ENCODE measurements around the gene GARNL3. TPM values are rescaled to one million over a fixed set of nuclear protein-coding genes. Genes with fewer than 3 reads are reported as not detected.

The GARNL3 gene
- total and polyA plus RNA-seq, 2 donors from 2014 or later: 2.6 to 10.2 TPM

- intact Hi-C loops (cut with DNase I): no loop called here
- no peak overlapping the region for H3K9ac ChIP-seq (ENCODE audit: low read length in 3 of 3)
- no peaks in the 10 kb centered on the region for H3K9me3 ChIP-seq (ENCODE audit: control insufficient read depth in 2 of 3, insufficient read depth in 1 of 3, low read length in 3 of 3)
- no peak for DNase-seq
- no peaks in the 10 kb centered on the region for H3K4me1 ChIP-seq (ENCODE audit: control insufficient read depth in 2 of 3, insufficient read depth in 2 of 3, low read depth in 1 of 3, low read length in 3 of 3)
- TF ChIP-seq CTCF (IDR thresholded peaks at IDR 0.05; ENCODE audit: borderline replicate concordance, extremely low read depth, insufficient read depth): no peak
- H3K27ac ChIP-seq (ENCODE audit: low read depth in 2 of 2, low read length in 2 of 2): no peak overlapping the region
- H3K36me3 ChIP-seq (ENCODE audit: control insufficient read depth in 2 of 3, insufficient read depth in 3 of 3, low read length in 3 of 3): no peaks in the 10 kb centered on the region
- FAIRE-seq: no peak
- H3K4me3 ChIP-seq (ENCODE audit: low read length in 3 of 3): no peak overlapping the region
- no peaks in the 10 kb centered on the region for H3K27me3 ChIP-seq (ENCODE audit: control insufficient read depth, insufficient read depth, low read length)
Observed at GRCh38 chr9:127281891-127282290, 17.3 kb downstream of the GARNL3 start.

- intact Hi-C loops (cut with DNase I): no loop called here
- no peak for DNase-seq
- TF ChIP-seq CTCF (IDR thresholded peaks at IDR 0.05; ENCODE audit: borderline replicate concordance, extremely low read depth, insufficient read depth): no peak
- Histone ChIP-seq H3K4me1 (ENCODE audit: control insufficient read depth in 2 of 3, insufficient read depth in 2 of 3, low read depth in 1 of 3, low read length in 3 of 3) (no peaks in the 10 kb centered on the region), H3K36me3 (ENCODE audit: control insufficient read depth in 2 of 3, insufficient read depth in 3 of 3, low read length in 3 of 3) (no peaks in the 10 kb centered on the region), H3K4me3 (ENCODE audit: low read length in 3 of 3) (no peak overlapping the region), H3K9me3 (ENCODE audit: control insufficient read depth in 2 of 3, insufficient read depth in 1 of 3, low read length in 3 of 3) (no peaks in the 10 kb centered on the region), H3K9ac (ENCODE audit: low read length in 3 of 3) (no peak overlapping the region), H3K27ac (ENCODE audit: low read depth in 2 of 2, low read length in 2 of 2) (no peak overlapping the region), H3K27me3 (ENCODE audit: control insufficient read depth, insufficient read depth, low read length) (no peaks in the 10 kb centered on the region)
- peak; percentile 33 for FAIRE-seq
Observed at GRCh38 chr9:127282611-127283010, 18.0 kb downstream of the GARNL3 start.

- Histone ChIP-seq H3K4me3 (ENCODE audit: low read length in 3 of 3) (no peak overlapping the region), H3K9ac (ENCODE audit: low read length in 3 of 3) (no peak overlapping the region), H3K36me3 (ENCODE audit: control insufficient read depth in 2 of 3, insufficient read depth in 3 of 3, low read length in 3 of 3) (no peaks in the 10 kb centered on the region), H3K27ac (ENCODE audit: low read depth in 2 of 2, low read length in 2 of 2) (no peak overlapping the region), H3K4me1 (ENCODE audit: control insufficient read depth in 2 of 3, insufficient read depth in 2 of 3, low read depth in 1 of 3, low read length in 3 of 3) (no peaks in the 10 kb centered on the region), H3K27me3 (ENCODE audit: control insufficient read depth, insufficient read depth, low read length) (no peaks in the 10 kb centered on the region), H3K9me3 (ENCODE audit: control insufficient read depth in 2 of 3, insufficient read depth in 1 of 3, low read length in 3 of 3) (no peaks in the 10 kb centered on the region)
- no peak for TF ChIP-seq CTCF (IDR thresholded peaks at IDR 0.05; ENCODE audit: borderline replicate concordance, extremely low read depth, insufficient read depth)
- intact Hi-C loops (cut with DNase I): no loop called here
- DNase-seq: no peak
- FAIRE-seq: no peak
Observed at GRCh38 chr9:127283135-127283534, 18.6 kb downstream of the GARNL3 start.

- no peaks in the 10 kb centered on the region for H3K4me1 ChIP-seq (ENCODE audit: control insufficient read depth in 2 of 3, insufficient read depth in 2 of 3, low read depth in 1 of 3, low read length in 3 of 3)
- H3K9me3 ChIP-seq (ENCODE audit: control insufficient read depth in 2 of 3, insufficient read depth in 1 of 3, low read length in 3 of 3): no peaks in the 10 kb centered on the region
- FAIRE-seq: peak; percentile 59
- no peaks in the 10 kb centered on the region for H3K36me3 ChIP-seq (ENCODE audit: control insufficient read depth in 2 of 3, insufficient read depth in 3 of 3, low read length in 3 of 3)
- peak; percentile 6 for TF ChIP-seq CTCF (IDR thresholded peaks at IDR 0.05; ENCODE audit: borderline replicate concordance, extremely low read depth, insufficient read depth)
- no peak overlapping the region for H3K4me3 ChIP-seq (ENCODE audit: low read length in 3 of 3)
- H3K9ac ChIP-seq (ENCODE audit: low read length in 3 of 3): no peak overlapping the region
- intact Hi-C loops (cut with DNase I): no loop called here
- DNase-seq: peak in 2 of 5 donors; percentile 5 to 18
- H3K27ac ChIP-seq (ENCODE audit: low read depth in 2 of 2, low read length in 2 of 2): no peak overlapping the region
- no peaks in the 10 kb centered on the region for H3K27me3 ChIP-seq (ENCODE audit: control insufficient read depth, insufficient read depth, low read length)
Observed at GRCh38 chr9:127283917-127284497, 19.4 kb downstream of the GARNL3 start.
